HepG2 (cell line): ENCODE data around the gene AGER. TPM values are rescaled to one million over a fixed set of nuclear protein-coding genes. Genes with fewer than 3 reads are reported as not detected.

Experiments used
- CHD2 ChIP-seq: IDR thresholded peaks from 2 replicates; pipeline ENCODE4 v1.6.1; 2011; ENCODE audit warnings: low read depth, low read length, improper control_type of control experiment
- DR1 ChIP-seq: sonication (generic); formaldehyde crosslinking; IDR thresholded peaks from 2 replicates; pipeline ENCODE4 v1.8.0; 2021; ENCODE audit warnings: mild to moderate bottlenecking, missing genetic modification reagents, inconsistent platforms
- GTF3A ChIP-seq: sonication (generic); formaldehyde crosslinking; conservative IDR thresholded peaks from 2 replicates; pipeline ENCODE4 v1.4.0; 2020; ENCODE audit warnings: mild to moderate bottlenecking, missing genetic modification reagents
- HDAC1 ChIP-seq: sonication (generic); formaldehyde crosslinking; IDR thresholded peaks from 2 replicates; pipeline ENCODE4 v1.5.1; 2020; ENCODE audit warnings: mild to moderate bottlenecking, missing genetic modification reagents
- IRF2 ChIP-seq: IDR thresholded peaks from 2 replicates; pipeline ENCODE4 v1.6.1; 2018; ENCODE audit warnings: missing genetic modification reagents, missing compliant biosample characterization
- MNT ChIP-seq: fragments of 450-650 bp; IDR thresholded peaks from 2 replicates; pipeline ENCODE4 v1.6.1; 2016
- NFRKB ChIP-seq: fragments of 450-650 bp; IDR thresholded peaks from 2 replicates; pipeline ENCODE4 v1.6.1; 2017
- NR2C2 ChIP-seq: sonication (generic); formaldehyde crosslinking; IDR thresholded peaks from 2 replicates; pipeline ENCODE4 v1.4.0; 2020; ENCODE audit warnings: missing genetic modification reagents, mild to moderate bottlenecking, moderate library complexity, borderline replicate concordance
- RBAK ChIP-seq: sonication (generic); formaldehyde crosslinking; IDR thresholded peaks from 2 replicates; pipeline ENCODE4 v1.5.1; 2020; ENCODE audit warnings: mild to moderate bottlenecking, missing genetic modification reagents
- SP4 ChIP-seq: sonication (generic); formaldehyde crosslinking; IDR thresholded peaks from 2 replicates; pipeline ENCODE4 v1.8.1; 2023; ENCODE audit warnings: mild to moderate bottlenecking, missing genetic modification reagents
- ZBTB26 ChIP-seq: IDR thresholded peaks from 2 replicates; pipeline ENCODE4 v1.6.1; 2016; ENCODE audit warnings: missing compliant biosample characterization, missing genetic modification reagents, borderline replicate concordance
- ZFP36L1 ChIP-seq: sonication (generic); formaldehyde crosslinking; IDR thresholded peaks from 2 replicates; pipeline ENCODE4 v1.8.0; 2022; ENCODE audit warnings: mild to moderate bottlenecking, missing genetic modification reagents, moderate library complexity
- ZNF232 ChIP-seq: sonication (generic); formaldehyde crosslinking; IDR thresholded peaks from 2 replicates; pipeline ENCODE4 v1.4.0; 2020; ENCODE audit warnings: missing genetic modification reagents, borderline replicate concordance
- ZNF367 ChIP-seq: sonication (generic); formaldehyde crosslinking; IDR thresholded peaks from 2 replicates; pipeline ENCODE4 v1.4.0; 2020; ENCODE audit warnings: missing genetic modification reagents, borderline replicate concordance
- ZNF569 ChIP-seq: sonication (generic); formaldehyde crosslinking; IDR thresholded peaks from 2 replicates; pipeline ENCODE4 v1.5.0; 2020; ENCODE audit warnings: mild to moderate bottlenecking, missing genetic modification reagents, moderate library complexity, borderline replicate concordance
- polyA plus RNA-seq, 8 experiments: library from polyadenylated mRNA; depleted of rRNA in 3 of 8; stranded (reverse) in 7 of 8; unstranded in 1 of 8; fragments of >200 nt; fragmentation: Illumina TruSeq in 4 of 8; extraction: Trizol in 4 of 8; gene quantifications; 2 replicates each; pipeline versions ENCODE4 v1.2.1 to v1.2.3, GENCODE V29; 2011 to 2016; ENCODE audit warnings: low read depth in 4 of 8, missing spikeins in 1 of 8, mixed read lengths in 1 of 8; ENCODE audit not compliant: insufficient read depth in 1 of 8
- total RNA-seq, 5 experiments: library from RNA; depleted of rRNA; stranded (reverse); fragments of >200 nt; fragmentation: Illumina TruSeq; extraction: Trizol; gene quantifications; 2 replicates each; pipeline ENCODE4 v1.2.3, GENCODE V29; 2016; ENCODE audit warnings: low read depth in 1 of 5
- TF ChIP-seq, protein P1 (sequence below): sonication (generic); formaldehyde crosslinking; IDR thresholded peaks from 2 replicates; pipeline ENCODE4 v1.9.0; 2021; ENCODE audit warnings: missing genetic modification reagents, mild to moderate bottlenecking, borderline replicate concordance
- TF ChIP-seq, protein P2 (sequence below): IDR thresholded peaks from 2 replicates; pipeline ENCODE4 v1.6.1; 2016; ENCODE audit warnings: missing genetic modification reagents, missing compliant biosample characterization
- TF ChIP-seq, protein P3 (sequence below): sonication (generic); formaldehyde crosslinking; IDR thresholded peaks from 2 replicates; pipeline ENCODE4 v1.5.0; 2020; ENCODE audit warnings: missing genetic modification reagents, mild to moderate bottlenecking, borderline replicate concordance
- TF ChIP-seq, protein P4 (sequence below): sonication (generic); formaldehyde crosslinking; IDR thresholded peaks from 2 replicates; pipeline ENCODE4 v1.4.0; 2020; ENCODE audit warnings: missing genetic modification reagents, borderline replicate concordance

Gene AGER
- total and polyA plus RNA-seq, 2 of the 13 experiments (the other 11 are each of a cell fraction or from before 2014, with no cell fraction given): 1.9 to 5.1 TPM

DNA sequence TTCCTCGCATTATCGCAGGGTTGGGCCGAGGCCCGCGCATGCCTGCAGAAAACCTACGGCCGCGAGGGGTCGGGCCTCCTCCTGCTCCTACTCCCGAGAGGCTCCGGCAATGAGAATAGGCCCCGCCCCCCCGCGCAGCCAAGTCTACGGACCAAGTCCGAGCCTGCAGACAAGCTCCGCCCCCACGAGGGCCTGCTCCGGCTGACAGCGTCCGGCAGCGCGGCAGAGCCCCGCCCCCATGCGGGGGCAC lies 11.5 kb upstream of the AGER start (continued):
- TF ChIP-seq ZNF367 (no peak), NR2C2 (CRISPR knock-in tag) (no peak), ZNF569 (no peak), MNT (peak; percentile 88), HDAC1 (CRISPR knock-in tag) (no peak), DR1 (CRISPR knock-in tag) (peak; percentile 51), ZBTB26 (CRISPR knock-in tag) (no peak), CHD2 (0 out of 2 replicates have a peak, but pooled peaks have one; percentile 76), RBAK (0 out of 2 replicates have a peak, but pooled peaks have one; percentile 13), GTF3A (CRISPR knock-in tag) (no peak), NFRKB (no peak), ZNF232 (no peak), SP4 (CRISPR knock-in tag) (peak; percentile 96; the same call in 1 of the 2 replicates), IRF2 (no peak), ZFP36L1 (CRISPR knock-in tag) (no peak)
- TF ChIP-seq, protein P1, sequence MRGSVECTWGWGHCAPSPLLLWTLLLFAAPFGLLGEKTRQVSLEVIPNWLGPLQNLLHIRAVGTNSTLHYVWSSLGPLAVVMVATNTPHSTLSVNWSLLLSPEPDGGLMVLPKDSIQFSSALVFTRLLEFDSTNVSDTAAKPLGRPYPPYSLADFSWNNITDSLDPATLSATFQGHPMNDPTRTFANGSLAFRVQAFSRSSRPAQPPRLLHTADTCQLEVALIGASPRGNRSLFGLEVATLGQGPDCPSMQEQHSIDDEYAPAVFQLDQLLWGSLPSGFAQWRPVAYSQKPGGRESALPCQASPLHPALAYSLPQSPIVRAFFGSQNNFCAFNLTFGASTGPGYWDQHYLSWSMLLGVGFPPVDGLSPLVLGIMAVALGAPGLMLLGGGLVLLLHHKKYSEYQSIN (CRISPR knock-in tag): no peak
- TF ChIP-seq, protein P2, sequence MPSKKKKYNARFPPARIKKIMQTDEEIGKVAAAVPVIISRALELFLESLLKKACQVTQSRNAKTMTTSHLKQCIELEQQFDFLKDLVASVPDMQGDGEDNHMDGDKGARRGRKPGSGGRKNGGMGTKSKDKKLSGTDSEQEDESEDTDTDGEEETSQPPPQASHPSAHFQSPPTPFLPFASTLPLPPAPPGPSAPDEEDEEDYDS (CRISPR knock-in tag): peak; percentile 76; the same call in 1 of the 2 replicates
- TF ChIP-seq, protein P3, sequence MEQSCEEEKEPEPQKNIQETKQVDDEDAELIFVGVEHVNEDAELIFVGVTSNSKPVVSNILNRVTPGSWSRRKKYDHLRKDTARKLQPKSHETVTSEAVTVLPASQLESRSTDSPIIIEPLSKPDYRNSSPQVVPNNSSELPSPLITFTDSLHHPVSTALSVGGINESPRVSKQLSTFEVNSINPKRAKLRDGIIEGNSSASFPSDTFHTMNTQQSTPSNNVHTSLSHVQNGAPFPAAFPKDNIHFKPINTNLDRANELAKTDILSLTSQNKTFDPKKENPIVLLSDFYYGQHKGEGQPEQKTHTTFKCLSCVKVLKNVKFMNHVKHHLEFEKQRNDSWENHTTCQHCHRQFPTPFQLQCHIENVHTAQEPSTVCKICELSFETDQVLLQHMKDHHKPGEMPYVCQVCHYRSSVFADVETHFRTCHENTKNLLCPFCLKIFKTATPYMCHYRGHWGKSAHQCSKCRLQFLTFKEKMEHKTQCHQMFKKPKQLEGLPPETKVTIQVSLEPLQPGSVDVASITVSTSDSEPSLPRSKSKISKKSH (CRISPR knock-in tag): no peak
- TF ChIP-seq, protein P4, sequence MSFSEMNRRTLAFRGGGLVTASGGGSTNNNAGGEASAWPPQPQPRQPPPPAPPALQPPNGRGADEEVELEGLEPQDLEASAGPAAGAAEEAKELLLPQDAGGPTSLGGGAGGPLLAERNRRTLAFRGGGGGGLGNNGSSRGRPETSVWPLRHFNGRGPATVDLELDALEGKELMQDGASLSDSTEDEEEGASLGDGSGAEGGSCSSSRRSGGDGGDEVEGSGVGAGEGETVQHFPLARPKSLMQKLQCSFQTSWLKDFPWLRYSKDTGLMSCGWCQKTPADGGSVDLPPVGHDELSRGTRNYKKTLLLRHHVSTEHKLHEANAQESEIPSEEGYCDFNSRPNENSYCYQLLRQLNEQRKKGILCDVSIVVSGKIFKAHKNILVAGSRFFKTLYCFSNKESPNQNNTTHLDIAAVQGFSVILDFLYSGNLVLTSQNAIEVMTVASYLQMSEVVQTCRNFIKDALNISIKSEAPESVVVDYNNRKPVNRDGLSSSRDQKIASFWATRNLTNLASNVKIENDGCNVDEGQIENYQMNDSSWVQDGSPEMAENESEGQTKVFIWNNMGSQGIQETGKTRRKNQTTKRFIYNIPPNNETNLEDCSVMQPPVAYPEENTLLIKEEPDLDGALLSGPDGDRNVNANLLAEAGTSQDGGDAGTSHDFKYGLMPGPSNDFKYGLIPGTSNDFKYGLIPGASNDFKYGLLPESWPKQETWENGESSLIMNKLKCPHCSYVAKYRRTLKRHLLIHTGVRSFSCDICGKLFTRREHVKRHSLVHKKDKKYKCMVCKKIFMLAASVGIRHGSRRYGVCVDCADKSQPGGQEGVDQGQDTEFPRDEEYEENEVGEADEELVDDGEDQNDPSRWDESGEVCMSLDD (CRISPR knock-in tag): no peak
